Sigmoid colon (tissue), 4 donors: ENCODE results near the gene KRTAP19-4.

Source experiments
- EP300 ChIP-seq, 4 donors: sonication (generic); formaldehyde crosslinking; IDR thresholded peaks; one replicate each; pipeline ENCODE4 v1.6.1; 2017; ENCODE audit warnings: antibody characterized with exemption in 4 of 4
- POLR2A ChIP-seq, 2 donors: fragments of 450-650 bp; IDR thresholded peaks; one replicate each; pipeline ENCODE4 v1.6.1; 2016; ENCODE audit warnings: antibody characterized with exemption in 2 of 2, mild to moderate bottlenecking in 2 of 2, moderate library complexity in 2 of 2
- TF ChIP-seq, protein P1 (sequence below), 4 experiments: fragments of 450-650 bp in 3 of 4; fragments of 200-600 bp in 1 of 4; IDR thresholded peaks; one replicate each; pipeline ENCODE4 v1.5.1; 2016 to 2019; ENCODE audit warnings: antibody characterized with exemption in 4 of 4, mild to moderate bottlenecking in 3 of 4, moderate library complexity in 2 of 4

DNA sequence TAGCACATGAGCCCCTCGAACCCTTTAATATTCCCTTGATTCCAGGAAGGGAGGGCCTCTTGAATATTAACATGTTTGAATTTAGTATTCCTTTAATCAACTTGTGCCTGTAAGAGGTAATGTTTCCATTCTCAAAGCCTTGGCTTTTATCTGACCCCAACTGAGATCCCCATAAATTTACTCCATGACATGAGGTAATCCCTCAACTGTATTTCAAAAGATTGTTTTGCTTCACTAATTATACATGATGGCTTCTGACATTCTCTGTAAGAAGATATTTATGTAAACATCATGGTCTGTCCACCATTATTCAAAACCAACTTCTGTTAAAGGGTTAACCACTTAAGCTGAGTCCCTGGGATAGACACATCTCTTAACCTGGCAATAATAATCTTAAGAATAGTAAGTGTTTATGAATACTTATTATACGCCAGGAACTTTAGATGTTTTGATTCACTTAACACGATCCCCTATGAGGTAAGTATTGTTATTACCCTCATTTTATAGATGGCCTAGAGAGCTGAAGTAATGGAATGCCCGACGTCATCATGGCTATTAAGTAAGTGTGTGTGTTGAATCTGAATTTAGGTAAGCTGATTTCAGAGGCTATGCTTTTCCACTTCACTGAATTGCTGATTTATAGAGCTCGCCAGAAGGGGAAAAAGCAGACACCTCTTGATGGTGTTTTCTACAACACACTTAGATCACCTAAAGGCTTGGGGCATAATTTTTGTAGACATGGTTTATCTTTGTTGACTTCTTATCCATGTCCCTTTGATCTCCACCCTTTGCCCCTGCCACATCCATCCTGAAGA is 27.9 kb downstream of the KRTAP19-4 start:
- TF ChIP-seq EP300 (IDR thresholded peaks at IDR 0.05) (no peak), POLR2A (IDR thresholded peaks at IDR 0.05) (no peak)
- TF ChIP-seq, protein P1, sequence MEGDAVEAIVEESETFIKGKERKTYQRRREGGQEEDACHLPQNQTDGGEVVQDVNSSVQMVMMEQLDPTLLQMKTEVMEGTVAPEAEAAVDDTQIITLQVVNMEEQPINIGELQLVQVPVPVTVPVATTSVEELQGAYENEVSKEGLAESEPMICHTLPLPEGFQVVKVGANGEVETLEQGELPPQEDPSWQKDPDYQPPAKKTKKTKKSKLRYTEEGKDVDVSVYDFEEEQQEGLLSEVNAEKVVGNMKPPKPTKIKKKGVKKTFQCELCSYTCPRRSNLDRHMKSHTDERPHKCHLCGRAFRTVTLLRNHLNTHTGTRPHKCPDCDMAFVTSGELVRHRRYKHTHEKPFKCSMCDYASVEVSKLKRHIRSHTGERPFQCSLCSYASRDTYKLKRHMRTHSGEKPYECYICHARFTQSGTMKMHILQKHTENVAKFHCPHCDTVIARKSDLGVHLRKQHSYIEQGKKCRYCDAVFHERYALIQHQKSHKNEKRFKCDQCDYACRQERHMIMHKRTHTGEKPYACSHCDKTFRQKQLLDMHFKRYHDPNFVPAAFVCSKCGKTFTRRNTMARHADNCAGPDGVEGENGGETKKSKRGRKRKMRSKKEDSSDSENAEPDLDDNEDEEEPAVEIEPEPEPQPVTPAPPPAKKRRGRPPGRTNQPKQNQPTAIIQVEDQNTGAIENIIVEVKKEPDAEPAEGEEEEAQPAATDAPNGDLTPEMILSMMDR (IDR thresholded peaks at IDR 0.05), result no peak
